ENCODE measurements around the gene CASK.

The CASK gene

DNA sequence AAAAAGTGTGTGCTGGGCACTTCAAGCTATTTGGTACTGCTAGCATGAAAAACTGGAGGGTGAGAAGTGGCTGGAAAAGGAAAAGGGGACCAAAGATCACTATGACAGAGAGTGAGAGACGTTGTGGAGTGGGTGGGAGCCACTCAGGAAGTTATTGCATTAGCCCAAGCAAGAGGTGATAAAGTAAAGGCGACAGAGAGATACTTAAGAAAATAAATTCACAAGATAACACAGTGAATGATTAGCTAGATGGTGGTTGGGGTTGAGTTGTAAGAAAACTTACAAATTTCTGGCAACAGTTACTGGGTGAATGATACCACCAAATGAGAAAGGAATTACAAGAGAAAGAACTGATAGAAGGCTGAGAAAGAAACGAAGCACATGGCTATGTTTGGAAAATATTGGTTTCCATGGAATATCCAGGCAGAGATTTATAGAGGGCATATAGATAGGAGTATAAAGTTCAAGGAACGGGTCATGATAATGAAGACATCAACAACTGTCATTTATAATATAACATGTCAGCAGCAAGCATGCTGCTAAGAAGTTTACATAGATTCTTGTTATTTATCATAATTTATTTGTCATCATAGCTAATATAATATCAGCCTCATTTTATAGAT, 60.7 kb downstream of the CASK start:
- no peaks in the 10 kb centered on the region for H3K36me3 ChIP-seq (ENCODE audit: control insufficient read depth, insufficient read depth, low read length)
- no peak overlapping the region for H3K9ac ChIP-seq (ENCODE audit: low read length)
- H3K4me1 ChIP-seq (ENCODE audit: control insufficient read depth, insufficient read depth, low read length) = no peaks in the 10 kb centered on the region
- H3K4me3 ChIP-seq (ENCODE audit: low read length) = no peak overlapping the region
- no peak overlapping the region for H3K27ac ChIP-seq (ENCODE audit: low read depth, low read length)
- no peaks in the 10 kb centered on the region for H3K27me3 ChIP-seq (ENCODE audit: control insufficient read depth, insufficient read depth, low read length)

DNA sequence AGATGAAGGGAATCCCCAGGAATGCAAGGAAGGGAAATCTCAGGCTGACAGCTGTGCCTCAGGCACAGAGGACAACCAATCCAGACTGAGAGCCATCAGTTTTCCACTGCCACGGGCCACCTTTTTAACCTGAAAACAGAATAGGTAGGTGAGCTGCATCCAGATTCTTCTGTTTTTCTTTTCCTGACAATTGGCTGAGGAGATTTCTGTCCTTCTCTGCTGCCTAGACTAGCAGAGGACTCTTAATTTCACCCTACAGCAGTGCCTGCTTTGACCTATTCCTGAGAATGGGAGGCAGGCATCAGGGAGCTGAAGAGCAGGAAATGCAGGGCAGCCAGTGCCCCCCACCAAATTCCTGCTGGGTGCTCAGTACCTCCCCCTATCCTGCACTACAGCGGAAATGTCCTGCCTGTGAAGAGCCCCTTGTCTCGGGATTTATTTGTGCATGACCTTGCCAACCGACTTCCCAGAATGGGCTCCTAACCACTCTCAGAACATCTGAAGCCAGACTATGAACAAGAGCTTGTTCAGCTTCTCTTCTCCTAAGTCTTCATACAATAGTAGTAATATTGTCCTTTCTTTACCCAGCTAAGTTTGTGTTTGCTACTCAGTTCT, 65.1 kb downstream of the CASK start:
- H3K9ac ChIP-seq (ENCODE audit: low read length) = no peak overlapping the region
- H3K36me3 ChIP-seq (ENCODE audit: control insufficient read depth, insufficient read depth, low read length) = no peaks in the 10 kb centered on the region
- H3K4me3 ChIP-seq (ENCODE audit: low read length) = no peak overlapping the region
- H3K27ac ChIP-seq (ENCODE audit: low read depth, low read length) = no peak overlapping the region
- no peaks in the 10 kb centered on the region for H3K27me3 ChIP-seq (ENCODE audit: control insufficient read depth, insufficient read depth, low read length)
- H3K4me1 ChIP-seq (ENCODE audit: control insufficient read depth, insufficient read depth, low read length) = no peaks in the 10 kb centered on the region

DNA sequence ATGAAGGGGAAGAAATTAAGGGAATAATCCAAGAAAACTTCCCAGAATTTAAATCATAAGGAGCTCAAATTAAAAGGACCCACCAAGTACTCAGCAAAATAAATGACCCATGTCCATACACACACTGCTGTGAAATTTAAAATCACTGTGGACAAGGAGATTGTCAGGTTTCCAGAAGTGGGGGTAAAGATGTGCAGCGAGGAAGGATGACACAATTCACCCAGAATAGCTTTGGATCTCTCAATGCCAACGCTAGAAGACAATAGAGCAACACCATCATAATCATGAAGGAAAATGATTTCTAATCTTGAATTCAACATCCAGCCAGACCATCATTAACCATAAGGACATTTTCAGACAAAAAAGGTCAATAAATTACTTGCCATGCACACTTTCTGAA, 65.7 kb downstream of the CASK start:
- no peaks in the 10 kb centered on the region for H3K36me3 ChIP-seq (ENCODE audit: control insufficient read depth, insufficient read depth, low read length)
- H3K4me1 ChIP-seq (ENCODE audit: control insufficient read depth, insufficient read depth, low read length) = no peaks in the 10 kb centered on the region
- H3K9ac ChIP-seq (ENCODE audit: low read length) = no peak overlapping the region
- H3K27ac ChIP-seq (ENCODE audit: low read depth, low read length) = no peak overlapping the region
- no peak overlapping the region for H3K4me3 ChIP-seq (ENCODE audit: low read length)
- H3K27me3 ChIP-seq (ENCODE audit: control insufficient read depth, insufficient read depth, low read length) = no peaks in the 10 kb centered on the region

DNA sequence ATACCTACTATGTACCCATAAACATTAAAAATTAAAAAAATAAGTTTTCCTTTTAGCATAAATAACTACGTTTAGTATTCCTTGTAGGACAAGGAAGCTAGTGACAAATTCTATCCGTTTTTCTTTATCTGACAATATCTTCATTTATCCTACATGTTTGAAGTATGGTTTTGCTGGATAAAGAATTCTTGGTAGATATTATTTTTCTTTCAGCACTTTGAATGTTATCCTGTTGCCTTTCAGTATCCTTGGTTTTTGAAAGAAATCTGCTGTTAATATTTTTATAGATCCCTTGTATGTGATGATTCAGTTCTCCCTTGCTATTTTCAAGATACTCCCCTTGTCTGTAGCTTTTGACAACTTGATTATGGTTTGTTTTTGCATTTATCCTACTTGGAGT, 76.6 kb downstream of the CASK start:
- H3K4me3 ChIP-seq (ENCODE audit: low read length) = no peak overlapping the region
- no peaks in the 10 kb centered on the region for H3K4me1 ChIP-seq (ENCODE audit: control insufficient read depth, insufficient read depth, low read length)
- peaks cover 2% of the 10 kb centered on the region for H3K36me3 ChIP-seq (ENCODE audit: control insufficient read depth, insufficient read depth, low read length)
- H3K27me3 ChIP-seq (ENCODE audit: control insufficient read depth, insufficient read depth, low read length) = no peaks in the 10 kb centered on the region
- H3K9ac ChIP-seq (ENCODE audit: low read length) = no peak overlapping the region
- H3K27ac ChIP-seq (ENCODE audit: low read depth, low read length) = no peak overlapping the region

DNA sequence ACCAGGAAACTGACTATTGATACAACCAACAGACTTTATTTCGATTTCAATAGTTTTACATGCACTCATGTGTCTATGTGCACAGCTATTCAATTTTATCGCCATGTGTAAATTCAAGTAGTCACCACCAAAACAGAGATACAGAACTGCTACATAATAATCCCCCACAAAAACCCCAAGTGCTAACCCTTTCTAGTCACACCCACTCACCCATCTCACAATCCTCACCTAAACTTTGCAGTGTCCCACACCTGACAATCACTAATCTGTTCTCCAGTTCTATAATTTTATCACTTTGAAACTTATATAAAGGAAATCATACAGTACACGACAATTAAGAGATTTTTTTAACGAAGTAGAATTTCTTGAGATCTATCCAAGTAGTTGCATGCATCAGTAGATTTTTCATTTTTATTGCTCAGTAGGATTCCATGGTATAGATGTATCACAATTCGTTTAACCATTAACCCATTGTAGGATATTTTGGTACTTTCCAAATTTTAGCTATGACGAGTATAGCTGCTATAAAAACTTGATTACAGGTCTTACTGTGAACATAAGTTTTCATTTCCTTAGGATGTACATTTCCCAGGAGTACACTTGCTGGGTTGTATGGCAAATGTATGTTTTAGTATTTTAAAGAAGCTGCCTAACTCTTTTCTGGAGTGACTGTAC, 85.9 kb downstream of the CASK start:
- H3K36me3 ChIP-seq (ENCODE audit: control insufficient read depth, insufficient read depth, low read length) = no peaks in the 10 kb centered on the region

DNA sequence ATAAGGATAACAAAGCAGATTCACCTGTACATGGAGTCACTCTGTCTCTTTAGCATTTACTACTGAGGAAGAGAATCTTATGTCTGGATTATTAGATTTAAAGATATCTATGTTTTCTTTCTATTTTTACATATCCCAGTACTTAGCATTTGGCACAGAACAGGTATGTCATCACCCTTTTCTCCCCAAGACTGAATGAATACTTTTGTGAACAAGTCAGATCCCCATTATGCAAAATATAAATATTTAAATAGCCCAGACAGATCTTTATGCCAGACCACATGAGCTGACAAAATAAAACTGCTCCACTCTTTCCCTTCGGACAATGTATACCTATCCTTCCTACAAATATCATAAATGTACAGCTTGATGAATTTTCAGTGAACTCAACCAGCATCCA, 94.5 kb downstream of the CASK start:
- Histone ChIP-seq H3K27me3 (ENCODE audit: control insufficient read depth, insufficient read depth, low read length) (no peaks in the 10 kb centered on the region), H3K36me3 (ENCODE audit: control insufficient read depth, insufficient read depth, low read length) (no peaks in the 10 kb centered on the region), H3K9ac (ENCODE audit: low read length) (no peak overlapping the region), H3K4me3 (ENCODE audit: low read length) (no peak overlapping the region), H3K27ac (ENCODE audit: low read depth, low read length) (no peak overlapping the region), H3K4me1 (ENCODE audit: control insufficient read depth, insufficient read depth, low read length) (no peaks in the 10 kb centered on the region)

More for the DNA sequence above, 85.9 kb downstream of the CASK start:
- Histone ChIP-seq H3K27ac (ENCODE audit: low read depth, low read length) (no peak overlapping the region), H3K4me3 (ENCODE audit: low read length) (no peak overlapping the region), H3K9ac (ENCODE audit: low read length) (no peak overlapping the region), H3K4me1 (ENCODE audit: control insufficient read depth, insufficient read depth, low read length) (no peaks in the 10 kb centered on the region), H3K27me3 (ENCODE audit: control insufficient read depth, insufficient read depth, low read length) (no peaks in the 10 kb centered on the region)

DNA sequence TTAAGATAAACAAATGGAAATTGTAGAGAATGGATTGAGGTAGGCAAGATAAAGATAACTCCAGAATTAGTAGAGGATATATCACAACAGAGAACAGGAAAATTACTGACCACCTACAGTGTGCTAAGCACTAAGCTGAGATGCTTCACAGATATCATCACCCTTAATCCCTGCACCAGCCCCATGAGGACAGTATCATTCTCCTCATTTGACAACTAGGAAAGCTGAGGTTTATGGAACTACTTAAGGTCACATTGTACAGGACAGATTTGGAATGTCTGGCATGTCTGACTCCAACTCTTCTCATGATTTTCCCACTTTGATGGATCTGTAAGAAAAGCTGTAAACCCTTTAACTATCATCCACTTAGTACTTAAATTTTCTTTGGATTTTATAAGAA, 95.5 kb downstream of the CASK start:
- Histone ChIP-seq H3K27ac (ENCODE audit: low read depth, low read length) (no peak overlapping the region), H3K4me1 (ENCODE audit: control insufficient read depth, insufficient read depth, low read length) (no peaks in the 10 kb centered on the region), H3K9ac (ENCODE audit: low read length) (no peak overlapping the region), H3K4me3 (ENCODE audit: low read length) (no peak overlapping the region), H3K36me3 (ENCODE audit: control insufficient read depth, insufficient read depth, low read length) (no peaks in the 10 kb centered on the region), H3K27me3 (ENCODE audit: control insufficient read depth, insufficient read depth, low read length) (no peaks in the 10 kb centered on the region)

DNA sequence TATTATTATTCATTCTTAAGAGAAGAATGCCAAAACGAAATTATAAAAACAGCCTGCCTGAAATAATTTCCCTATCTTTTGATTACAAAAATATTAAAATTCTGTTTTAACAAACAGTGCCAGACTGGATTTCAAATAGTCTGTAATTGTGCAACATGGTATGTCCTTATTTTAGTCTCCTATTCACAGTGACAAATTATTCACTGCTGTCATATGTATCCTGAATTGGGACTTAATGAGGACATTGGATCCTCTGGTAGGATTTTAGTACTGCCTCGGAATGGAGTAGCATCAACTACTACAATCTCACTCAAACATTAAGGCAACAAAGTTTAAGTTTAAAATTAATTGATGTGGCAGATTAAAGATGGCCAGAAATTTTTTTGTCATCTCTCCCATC, 97.6 kb downstream of the CASK start:
- H3K27me3 ChIP-seq (ENCODE audit: control insufficient read depth, insufficient read depth, low read length) = no peaks in the 10 kb centered on the region
- H3K27ac ChIP-seq (ENCODE audit: low read depth, low read length) = no peak overlapping the region
- no peaks in the 10 kb centered on the region for H3K4me1 ChIP-seq (ENCODE audit: control insufficient read depth, insufficient read depth, low read length)
- no peak overlapping the region for H3K4me3 ChIP-seq (ENCODE audit: low read length)
- H3K9ac ChIP-seq (ENCODE audit: low read length) = no peak overlapping the region
- no peaks in the 10 kb centered on the region for H3K36me3 ChIP-seq (ENCODE audit: control insufficient read depth, insufficient read depth, low read length)

DNA sequence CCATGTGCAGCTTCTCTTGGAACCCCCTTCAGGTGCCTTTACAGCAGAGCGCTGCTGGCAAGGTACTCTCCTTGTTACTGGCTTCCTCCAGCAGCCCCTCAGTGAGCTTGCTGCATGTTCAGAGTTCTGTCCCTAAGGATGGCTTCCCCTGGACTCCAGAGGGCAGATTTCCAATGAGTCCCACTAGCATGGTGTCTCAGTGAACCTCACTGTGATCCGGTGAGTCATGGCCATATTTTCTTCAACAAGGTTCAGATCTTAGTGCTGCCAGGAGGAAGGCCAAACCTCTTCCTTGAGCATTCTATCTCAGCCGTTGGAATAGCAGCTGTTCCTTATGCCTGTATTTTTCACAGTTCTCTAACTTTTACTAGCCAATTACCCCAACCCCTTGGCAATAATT, 98.8 kb downstream of the CASK start:
- Histone ChIP-seq H3K27ac (ENCODE audit: low read depth, low read length) (no peak overlapping the region), H3K36me3 (ENCODE audit: control insufficient read depth, insufficient read depth, low read length) (no peaks in the 10 kb centered on the region), H3K4me1 (ENCODE audit: control insufficient read depth, insufficient read depth, low read length) (no peaks in the 10 kb centered on the region), H3K4me3 (ENCODE audit: low read length) (no peak overlapping the region), H3K9ac (ENCODE audit: low read length) (no peak overlapping the region), H3K27me3 (ENCODE audit: control insufficient read depth, insufficient read depth, low read length) (no peaks in the 10 kb centered on the region)

DNA sequence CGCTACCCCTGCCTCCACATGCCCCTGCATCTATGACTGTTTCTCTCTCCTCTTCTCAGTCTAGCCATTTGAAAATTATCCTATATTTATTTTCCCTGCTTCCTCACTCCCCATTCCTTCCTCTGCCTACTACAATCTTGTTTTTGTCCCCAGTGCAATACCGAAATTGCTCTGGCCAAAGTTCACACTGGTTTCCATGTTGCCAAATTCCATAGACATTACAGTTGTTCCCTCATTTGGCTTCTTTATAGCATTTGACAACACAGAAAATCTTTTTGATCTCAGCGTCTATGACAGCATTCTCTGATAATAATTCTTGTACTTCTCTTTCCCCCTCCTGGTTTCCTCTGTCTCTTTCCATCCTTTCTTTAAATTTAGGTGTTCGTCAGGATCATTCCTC, 100.0 kb downstream of the CASK start:
- Histone ChIP-seq H3K9ac (ENCODE audit: low read length) (no peak overlapping the region), H3K4me3 (ENCODE audit: low read length) (no peak overlapping the region), H3K4me1 (ENCODE audit: control insufficient read depth, insufficient read depth, low read length) (no peaks in the 10 kb centered on the region), H3K36me3 (ENCODE audit: control insufficient read depth, insufficient read depth, low read length) (no peaks in the 10 kb centered on the region), H3K27me3 (ENCODE audit: control insufficient read depth, insufficient read depth, low read length) (no peaks in the 10 kb centered on the region), H3K27ac (ENCODE audit: low read depth, low read length) (no peak overlapping the region)

DNA sequence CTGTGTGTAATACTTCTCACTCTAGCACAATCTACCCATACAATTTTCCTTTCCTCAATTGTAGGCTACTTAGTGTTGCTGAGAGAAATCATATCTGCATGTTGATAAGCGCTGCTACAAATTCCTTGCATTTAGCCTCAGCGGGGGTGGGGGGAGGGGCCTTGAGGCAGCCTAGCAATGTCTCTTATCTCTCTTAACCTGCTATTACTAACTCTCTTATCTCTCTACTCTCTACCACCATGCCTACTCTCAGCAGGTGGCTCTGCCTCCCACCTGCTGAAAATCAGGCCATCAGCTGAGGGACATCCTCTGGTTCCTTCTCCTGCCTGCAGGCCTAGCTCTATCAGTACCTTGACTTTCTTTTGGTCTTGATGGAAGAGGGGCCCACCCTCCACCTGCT, 100.5 kb downstream of the CASK start:
- H3K36me3 ChIP-seq (ENCODE audit: control insufficient read depth, insufficient read depth, low read length) = no peaks in the 10 kb centered on the region
- no peak overlapping the region for H3K27ac ChIP-seq (ENCODE audit: low read depth, low read length)
- H3K4me1 ChIP-seq (ENCODE audit: control insufficient read depth, insufficient read depth, low read length) = no peaks in the 10 kb centered on the region
- H3K9ac ChIP-seq (ENCODE audit: low read length) = no peak overlapping the region
- H3K27me3 ChIP-seq (ENCODE audit: control insufficient read depth, insufficient read depth, low read length) = no peaks in the 10 kb centered on the region
- H3K4me3 ChIP-seq (ENCODE audit: low read length) = no peak overlapping the region

DNA sequence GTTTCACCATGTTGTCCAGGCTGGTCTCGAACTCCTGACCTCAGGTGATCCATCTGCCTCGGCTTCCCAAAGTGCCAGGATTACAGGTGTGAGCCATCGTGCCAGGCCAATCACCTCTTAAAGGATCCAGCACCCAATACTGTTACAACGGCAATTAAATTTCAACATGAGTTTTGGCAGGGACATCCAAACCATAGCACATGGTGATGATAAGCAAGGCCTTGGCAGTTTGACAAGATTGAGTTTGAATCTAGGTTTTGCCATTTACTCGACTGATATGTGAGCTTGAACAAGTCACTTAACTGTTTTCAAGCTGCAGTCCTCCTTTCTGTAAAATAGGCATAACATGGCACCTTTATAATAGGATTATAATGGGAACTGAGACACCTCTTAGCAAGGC, 115.3 kb downstream of the CASK start:
- H3K4me3 ChIP-seq (ENCODE audit: low read length) = no peak overlapping the region

DNA sequence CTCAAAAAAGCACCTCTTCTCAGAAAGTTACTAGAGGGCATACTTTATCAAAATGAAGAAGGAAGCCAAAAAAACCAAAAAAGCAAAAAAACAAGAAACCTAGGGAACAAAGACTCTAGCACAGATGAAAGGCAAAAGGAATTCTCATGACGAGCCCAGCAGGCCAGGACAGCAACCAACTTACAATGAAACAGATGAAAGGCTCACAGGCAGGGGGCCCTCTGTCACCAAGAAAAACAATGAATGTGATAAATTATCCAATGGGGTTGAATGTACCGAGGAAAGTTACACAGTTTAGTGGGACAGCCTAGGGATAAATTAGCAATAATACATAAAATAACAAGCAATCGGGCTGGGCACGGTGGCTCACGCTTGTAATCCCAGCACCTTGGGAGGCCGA, 120.4 kb downstream of the CASK start:
- Histone ChIP-seq H3K4me1 (ENCODE audit: control insufficient read depth, insufficient read depth, low read length) (no peaks in the 10 kb centered on the region), H3K9ac (ENCODE audit: low read length) (no peak overlapping the region), H3K27me3 (ENCODE audit: control insufficient read depth, insufficient read depth, low read length) (no peaks in the 10 kb centered on the region), H3K27ac (ENCODE audit: low read depth, low read length) (no peak overlapping the region), H3K4me3 (ENCODE audit: low read length) (no peak overlapping the region), H3K36me3 (ENCODE audit: control insufficient read depth, insufficient read depth, low read length) (no peaks in the 10 kb centered on the region)

More for the DNA sequence above, 115.3 kb downstream of the CASK start:
- Histone ChIP-seq H3K27ac (ENCODE audit: low read depth, low read length) (no peak overlapping the region), H3K9ac (ENCODE audit: low read length) (no peak overlapping the region), H3K27me3 (ENCODE audit: control insufficient read depth, insufficient read depth, low read length) (no peaks in the 10 kb centered on the region), H3K4me1 (ENCODE audit: control insufficient read depth, insufficient read depth, low read length) (no peaks in the 10 kb centered on the region), H3K36me3 (ENCODE audit: control insufficient read depth, insufficient read depth, low read length) (no peaks in the 10 kb centered on the region)

Measured in rectal smooth muscle tissue (tissue), 1 donor.